ENCODE results near the gene AFAP1. TPM values are rescaled to one million over a fixed set of nuclear protein-coding genes. Genes with fewer than 3 reads are reported as not detected.

AFAP1 gene
- total and polyA plus RNA-seq, 2 of the 8 experiments (the other 6 are each of a cell fraction or from before 2014, with no cell fraction given) = 3.6 to 18.2 TPM

DNA sequence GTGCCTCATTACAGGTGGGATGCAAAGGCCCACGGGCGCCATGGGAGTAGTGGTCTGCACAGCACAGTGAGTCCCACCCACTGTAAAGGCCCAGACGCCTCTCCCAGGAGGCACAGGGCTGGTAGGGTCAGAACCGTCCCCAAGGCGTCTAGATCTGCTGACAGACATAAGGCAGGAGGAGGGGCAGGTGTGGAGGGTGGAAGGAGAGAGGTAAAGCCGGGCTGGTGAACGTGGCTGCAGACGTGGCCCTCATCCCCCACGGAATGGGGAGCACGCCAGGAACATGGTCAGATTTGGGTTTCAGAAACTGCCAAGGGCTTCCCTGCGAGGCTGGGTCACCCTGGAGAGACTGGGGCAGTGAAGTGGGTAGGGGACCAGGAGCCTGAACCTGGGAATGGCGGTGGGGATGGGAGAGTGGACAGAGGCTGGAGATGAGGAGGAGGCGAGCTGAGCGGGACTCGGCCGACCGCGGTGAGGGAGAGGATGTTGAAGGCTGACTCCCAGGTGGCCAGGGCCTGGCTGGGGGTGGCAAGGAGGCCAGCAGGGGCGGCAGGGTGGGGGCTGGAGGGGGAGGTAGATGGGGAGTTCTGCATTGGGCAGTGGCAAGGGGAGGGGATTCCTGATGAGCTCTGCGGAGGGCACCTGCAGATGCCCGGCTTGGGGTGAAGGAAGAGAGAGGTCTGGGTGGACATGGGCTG, 184.9 kb downstream of the AFAP1 start (continued):
- TF ChIP-seq CHD7 (IDR thresholded peaks at IDR 0.05; ENCODE audit: insufficient replicate concordance, low read length) = no peak
- no peak for TF ChIP-seq RFX5 (IDR thresholded peaks at IDR 0.05; ENCODE audit: borderline replicate concordance, low read depth, low read length)

Data from H1 (cell line).